Metanephros (tissue), 2 donors: Measurements from ENCODE around the gene RPL13. TPM values are rescaled to one million over a fixed set of nuclear protein-coding genes. Genes with fewer than 3 reads are reported as not detected.

Source experiments
- small RNA-seq: library from RNA; depleted of rRNA; stranded (forward); fragments of <200 nt; gene quantifications from one replicate; pipeline ENCODE3, GENCODE V24; 2014; ENCODE audit warnings: low replicate concordance
- total RNA-seq: library from RNA; depleted of rRNA; stranded (reverse); fragments of >200 nt; gene quantifications from one replicate; pipeline ENCODE4 v1.2.3, GENCODE V29; 2014

RPL13 gene
- 5,169 TPM for total RNA-seq

GRCh38 chr16:89560378-89561141, at the start of gene RPL13:
Gene RPL13 (plus strand): TSS chr16:89560682. CDS start chr16:89560960, 278 bp downstream.

DNA sequence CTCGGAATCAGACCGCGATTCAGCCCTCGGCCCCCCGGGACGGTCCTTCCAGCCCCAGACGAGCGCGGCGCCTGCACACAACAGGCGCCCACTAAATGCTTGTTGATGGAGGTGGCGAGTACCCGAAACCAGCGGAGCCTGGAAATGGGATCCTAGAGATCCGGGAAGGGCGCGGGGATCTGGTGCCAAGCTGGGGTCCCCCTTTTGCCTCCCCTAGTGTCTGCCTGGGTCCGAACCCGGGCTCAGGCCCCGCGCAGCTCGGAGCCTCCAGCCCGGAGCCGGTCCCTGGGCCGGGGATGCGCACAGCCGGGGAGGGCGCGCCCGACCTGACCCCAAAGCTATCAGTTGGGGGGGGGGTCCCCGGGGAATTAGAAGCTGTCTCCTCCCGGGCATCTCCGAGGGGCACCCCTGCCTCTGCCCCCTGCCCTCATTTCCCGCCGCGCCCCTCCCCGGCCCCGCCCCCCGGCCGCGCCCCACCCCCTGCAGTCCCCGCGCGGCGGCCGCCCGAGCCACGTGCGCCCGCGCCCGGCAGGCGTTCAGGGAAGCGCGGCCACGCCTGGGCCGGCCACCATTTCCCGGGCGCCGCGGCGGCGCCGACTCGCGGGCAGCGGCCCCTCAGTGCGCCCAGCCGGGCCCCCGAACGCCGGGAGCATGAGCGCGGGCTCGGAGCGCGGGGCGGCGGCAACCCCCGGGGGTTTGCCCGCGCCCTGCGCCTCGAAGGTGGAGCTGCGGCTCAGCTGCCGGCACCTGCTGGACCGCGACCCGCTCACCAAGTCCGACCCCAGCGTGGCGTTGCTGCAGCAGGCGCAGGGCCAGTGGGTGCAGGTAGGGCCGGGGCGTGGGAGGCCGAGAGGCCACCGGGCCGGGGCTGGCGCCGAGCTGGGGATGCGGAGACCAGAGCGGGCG, 15.0 kb downstream of the RPL13 start, which contains the start of gene CPNE7:
Gene CPNE7 (plus strand): TSS at position 512 of the 906 bp plus-strand sequence. CDS start 140 bp downstream, at position 652.

GRCh38 chr16:89613231-89613953, 52.9 kb downstream of the RPL13 start, which contains the start of gene DPEP1:
Gene DPEP1 (plus strand): TSS chr16:89613642. CDS start chr16:89630411, 16,769 bp downstream.

Small RNA genes within 50 kb of the gene (small RNA-seq; reads per million reads assigned to genes)
- gene SNORD68 = not detected

Other genes starting within 250 kb of the RPL13 start
- gene ANKRD11, start 70.1 kb upstream of the RPL13 start, total RNA-seq = 110 TPM
- 165 TPM for gene SPG7, start 52.3 kb upstream of the RPL13 start, total RNA-seq
- 2.5 TPM for gene CPNE7, start 15.1 kb downstream of the RPL13 start, total RNA-seq
- 42.4 TPM for gene DPEP1, start 53.0 kb downstream of the RPL13 start, total RNA-seq
- gene CHMP1A, start 97.0 kb downstream of the RPL13 start, total RNA-seq = 58.0 TPM
- 10.5 TPM for gene SPATA33, start 97.2 kb downstream of the RPL13 start, total RNA-seq
- 64.4 TPM for gene CDK10, start 126.0 kb downstream of the RPL13 start, total RNA-seq
- gene SPATA2L, start 141.0 kb downstream of the RPL13 start, total RNA-seq = 14.5 TPM
- gene VPS9D1, start 160.2 kb downstream of the RPL13 start, total RNA-seq = 9.9 TPM
- gene ZNF276, start 160.9 kb downstream of the RPL13 start, total RNA-seq = 29.6 TPM